Activated T-helper 1 cell treated with anti-CD3 and anti-CD28 coated beads, Interleukin-2, amount 50 U/mL, for 16 hours (primary cell): ENCODE measurements around the gene LRRFIP1.

Experiments
- DNase-seq, 2 donors: peaks; one replicate each; pipeline ENCODE4 v3.0.0-alpha.2; 2020; ENCODE audit warnings: low read depth in 1 of 2, low spot score in 1 of 2

Gene LRRFIP1

GRCh38 chr2:237616734-237617586 lies 10.4 kb upstream of the LRRFIP1 start:
- DNase-seq: no peak

DNA sequence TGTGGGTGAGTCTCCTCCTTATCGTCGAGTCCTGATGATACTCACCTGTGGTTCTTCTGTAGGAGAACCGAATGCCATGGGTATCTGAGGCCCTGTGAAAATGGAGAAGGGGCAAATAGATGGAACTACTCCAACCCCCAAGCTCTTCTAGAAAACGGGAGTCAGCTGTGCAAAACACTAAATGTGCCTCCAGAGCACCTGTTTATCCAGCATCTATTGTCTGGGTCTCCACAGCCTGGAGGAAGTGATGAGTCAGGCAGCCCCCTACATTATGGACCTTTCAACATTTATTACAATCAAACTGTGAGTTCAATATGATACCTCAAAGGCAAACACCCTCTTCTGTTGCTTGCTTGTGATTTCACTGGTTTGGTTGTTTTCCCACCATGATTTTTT lies 9.8 kb upstream of the LRRFIP1 start:
- DNase-seq: no peak

DNA sequence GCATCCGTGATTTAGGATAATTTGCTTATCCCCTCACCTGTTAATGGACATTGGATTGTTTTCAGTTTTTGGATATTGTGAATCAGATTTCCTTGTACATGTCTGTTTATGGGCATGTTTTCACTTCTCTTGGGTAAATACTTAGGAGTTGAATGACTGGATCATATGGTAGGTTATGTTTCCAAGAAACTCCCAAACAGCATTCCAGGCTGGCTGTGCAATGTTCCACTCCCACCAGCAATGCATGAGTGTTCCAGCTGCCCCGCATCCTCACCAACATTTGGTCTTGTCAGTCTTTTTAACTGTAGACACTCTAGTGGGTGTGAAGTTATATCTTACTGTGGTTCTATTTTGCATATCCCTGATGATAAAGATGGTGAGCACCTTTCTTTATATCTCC lies 8.9 kb upstream of the LRRFIP1 start:
- no peak for DNase-seq

- no peak for DNase-seq
Measured at GRCh38 chr2:237623428-237624403, 3.7 kb upstream of the LRRFIP1 start.

DNA sequence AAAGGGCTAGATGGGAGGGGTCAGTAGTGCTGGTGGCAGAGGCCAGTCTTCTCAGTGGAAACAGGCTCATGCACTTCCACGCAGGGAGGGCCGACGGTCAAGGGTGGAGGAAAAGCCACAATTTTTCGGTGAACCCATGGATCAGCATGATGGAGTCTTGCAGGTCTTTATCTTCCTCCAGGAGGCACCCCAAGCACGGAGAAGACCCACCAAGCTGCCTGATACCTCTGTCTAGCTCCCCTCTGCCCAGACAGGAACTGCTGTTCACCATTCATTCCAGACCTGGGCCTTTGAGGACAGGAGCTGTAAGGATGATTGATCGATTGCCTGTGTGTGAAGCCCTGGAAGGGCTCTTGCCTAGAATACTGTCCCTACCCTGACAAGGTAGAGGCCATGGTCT lies 2.8 kb upstream of the LRRFIP1 start:
- no peak for DNase-seq

DNA sequence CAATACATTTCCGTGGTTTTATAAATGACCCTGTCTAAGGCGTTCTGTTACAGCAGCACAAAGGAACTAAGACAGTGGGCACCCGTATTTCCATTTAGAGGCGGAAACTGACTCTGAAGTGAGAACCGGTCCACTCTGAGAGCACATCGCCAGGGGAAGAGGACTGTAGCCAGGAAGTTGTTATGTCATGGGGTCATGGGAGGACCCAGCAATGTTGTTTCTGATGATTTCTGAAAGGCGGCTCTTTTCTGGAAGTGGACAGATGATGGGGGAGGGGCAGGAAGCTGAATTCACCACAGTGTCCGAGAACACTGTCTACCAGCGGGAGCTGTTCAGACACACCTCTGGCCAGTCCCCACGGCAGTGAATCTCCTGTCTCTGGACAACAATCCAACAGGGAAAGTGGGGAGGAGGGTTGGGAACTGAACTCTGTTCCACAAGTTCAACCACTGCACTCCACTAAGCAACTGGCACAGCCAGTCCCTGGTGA lies 2.1 kb upstream of the LRRFIP1 start:
- DNase-seq: no peak

DNA sequence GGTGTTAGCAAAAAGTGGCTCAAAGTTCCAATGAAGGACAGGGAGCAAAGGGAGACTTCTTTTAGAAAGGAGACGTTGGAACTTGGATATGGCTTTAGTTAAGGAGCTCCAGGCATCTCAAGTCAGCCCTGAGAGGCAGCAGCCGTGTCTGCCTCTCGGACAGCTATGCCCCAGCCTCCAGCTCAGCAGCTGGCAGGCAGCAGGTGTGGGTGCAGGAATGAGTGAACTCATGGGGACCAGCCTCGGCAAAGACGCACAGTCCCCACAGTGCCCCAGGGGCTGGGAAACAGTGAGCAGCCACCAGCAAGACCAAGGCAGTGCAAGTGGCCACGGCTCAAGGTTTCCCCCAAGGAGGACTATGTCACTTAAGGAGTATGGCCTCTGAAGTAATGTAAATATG lies 1.6 kb upstream of the LRRFIP1 start:
- no peak for DNase-seq

DNA sequence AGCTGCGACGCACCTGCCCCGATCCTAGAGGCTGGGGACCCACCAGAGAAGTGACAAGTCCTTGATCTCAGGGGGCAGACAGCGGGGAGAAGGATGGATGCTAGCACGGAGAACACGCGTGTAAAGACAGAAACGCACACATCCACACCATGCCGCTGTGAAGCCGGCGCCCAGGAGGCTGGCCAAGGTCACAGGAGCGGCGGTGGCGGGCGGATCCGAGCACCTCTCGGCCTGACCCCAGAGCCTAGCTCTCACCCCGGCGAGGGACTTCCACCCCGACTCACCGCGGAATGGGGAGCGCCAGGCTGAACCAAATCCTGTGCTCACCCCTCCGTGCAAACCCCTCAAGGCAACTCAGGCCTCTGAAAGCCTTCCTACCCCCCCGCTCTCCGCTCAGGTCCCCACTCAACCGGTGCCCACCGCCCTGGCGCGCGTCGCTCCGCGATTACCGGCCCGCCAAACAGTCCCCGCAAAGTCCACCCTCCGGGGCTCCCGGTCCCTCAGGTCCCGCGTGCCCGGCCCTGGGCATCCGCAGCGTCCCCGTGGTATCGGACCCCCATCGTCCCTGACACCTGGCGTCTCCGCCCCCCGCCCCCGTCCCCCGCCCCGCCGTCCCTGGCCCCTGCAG lies 460 bp upstream of the LRRFIP1 start:
- DNase-seq: no peak

DNA sequence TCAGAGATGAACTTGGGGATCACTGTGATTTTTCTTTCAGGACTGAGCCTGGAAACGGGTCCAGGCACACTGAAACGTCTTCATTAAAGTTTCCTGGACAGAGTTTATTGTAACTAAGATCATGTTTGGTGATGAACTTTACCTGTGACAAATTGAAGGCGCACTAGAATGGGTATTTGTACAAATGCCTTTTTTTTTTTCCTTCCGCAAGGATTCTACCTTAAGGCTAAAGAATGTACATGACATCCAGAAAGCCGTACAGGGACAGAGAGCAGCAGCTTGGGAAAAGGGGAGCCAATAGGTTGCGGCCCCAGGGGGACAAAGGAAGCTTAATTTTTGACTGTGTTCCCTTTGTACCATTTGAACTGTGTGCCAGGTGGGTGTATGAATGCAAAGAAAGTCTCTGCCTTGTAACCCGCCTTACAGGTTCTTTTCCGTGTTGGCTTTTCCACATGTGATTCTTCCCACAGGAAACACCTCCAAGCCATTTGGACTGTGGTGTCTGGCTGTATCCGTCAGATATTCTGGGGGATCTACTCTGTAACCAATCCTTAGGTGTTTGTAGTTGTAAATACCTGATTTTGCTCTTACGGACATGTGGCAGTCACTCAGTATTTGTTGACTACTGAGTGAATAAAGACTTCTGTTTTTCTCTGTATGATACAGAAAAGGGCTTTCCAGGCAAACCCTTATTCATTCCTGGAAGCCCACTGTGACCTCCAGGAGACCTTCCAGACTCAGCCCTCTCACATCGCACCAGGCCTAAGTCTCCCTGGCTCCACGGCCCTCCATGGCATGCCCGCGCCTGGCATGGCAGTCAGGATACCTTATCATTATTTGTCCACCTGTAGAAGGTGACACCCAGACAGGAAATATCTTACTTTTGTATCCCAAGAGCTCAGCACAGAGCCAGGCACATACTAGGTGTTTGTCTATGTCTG lies 1.1 kb downstream of the LRRFIP1 start:
- no peak for DNase-seq

DNA sequence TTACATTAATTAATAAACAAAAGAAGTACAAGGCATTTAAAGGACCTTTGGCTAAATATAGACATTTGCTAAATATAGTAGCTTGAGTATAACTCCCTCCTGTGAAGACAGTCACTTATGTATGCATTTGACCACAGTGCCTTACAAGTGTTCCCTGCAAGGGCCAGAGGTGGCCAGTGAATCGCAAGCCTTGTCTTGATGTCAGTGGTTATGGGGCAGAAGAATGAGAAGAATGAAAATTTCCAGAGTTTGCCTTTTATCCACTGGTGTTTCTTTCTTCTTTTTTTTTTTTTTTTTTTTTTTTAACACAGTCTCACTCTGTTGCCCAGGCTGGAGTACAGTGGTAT lies 1.8 kb downstream of the LRRFIP1 start:
- no peak for DNase-seq

GRCh38 chr2:237629739-237630138 lies 2.4 kb downstream of the LRRFIP1 start:
- no peak for DNase-seq

- no peak for DNase-seq
Measured at GRCh38 chr2:237630216-237631000, 3.0 kb downstream of the LRRFIP1 start.

DNA sequence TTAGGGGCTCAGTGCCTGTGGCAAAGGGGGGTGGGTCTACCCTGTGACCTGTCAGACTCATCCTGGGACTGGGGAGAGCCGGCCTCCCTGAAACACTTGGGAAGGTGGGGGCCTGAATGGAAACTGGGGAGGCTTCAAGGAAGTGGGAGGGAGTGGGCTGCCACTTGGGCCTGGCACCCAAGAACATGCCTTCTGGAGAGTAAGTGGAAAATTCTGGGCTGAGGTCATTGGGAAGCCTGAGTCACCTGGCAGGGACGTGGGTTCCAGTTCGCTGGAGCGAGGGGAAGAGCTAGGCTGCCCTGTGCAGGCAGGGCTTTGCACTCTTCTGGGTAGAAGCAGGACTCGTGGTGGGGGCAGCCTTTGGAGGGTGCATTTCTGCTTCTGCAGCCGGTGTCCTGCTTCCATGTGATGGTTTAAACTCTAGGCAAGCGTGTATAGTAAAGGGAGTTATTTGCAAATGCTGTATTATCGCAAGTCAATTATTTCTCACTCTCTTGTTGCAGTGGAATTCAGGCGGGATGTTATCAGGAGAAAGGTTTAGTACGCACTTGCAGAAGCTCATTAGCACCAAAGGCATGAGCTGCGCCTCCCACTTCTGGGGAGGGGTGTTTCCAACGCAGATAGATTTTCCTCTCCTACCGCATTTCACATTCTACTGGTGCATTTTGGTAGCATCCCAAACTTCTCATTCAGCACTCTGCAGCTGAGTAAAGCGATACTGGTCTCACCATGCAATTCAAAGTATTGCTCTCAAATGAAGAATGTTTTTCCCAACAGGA lies 3.8 kb downstream of the LRRFIP1 start:
- DNase-seq: no peak

GRCh38 chr2:237631801-237632585 lies 4.6 kb downstream of the LRRFIP1 start:
- DNase-seq: no peak

DNA sequence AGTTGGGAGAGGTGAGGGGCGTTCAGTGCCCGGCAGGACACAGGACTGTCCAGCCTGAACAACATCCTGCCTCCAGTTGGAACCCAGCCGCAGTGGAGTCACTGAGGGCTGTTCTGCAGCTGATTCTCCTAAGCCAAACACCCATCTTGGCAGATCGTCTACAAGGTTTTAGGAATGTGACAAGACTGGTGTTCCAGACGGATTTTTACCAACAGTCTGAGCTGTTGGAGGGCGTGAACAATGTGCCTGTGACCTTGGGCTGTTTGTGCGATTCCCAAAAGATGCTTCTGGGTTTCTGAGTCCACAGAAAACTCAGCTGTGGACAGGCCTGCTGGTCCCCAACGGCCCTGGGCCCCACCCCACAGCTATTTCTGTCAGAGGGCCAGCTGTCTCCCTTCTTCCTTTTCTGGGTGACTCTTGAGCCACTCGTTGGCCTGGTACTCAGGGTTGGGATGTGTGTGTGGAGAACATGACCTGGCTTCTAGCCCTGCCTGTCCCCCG lies 5.7 kb downstream of the LRRFIP1 start:
- DNase-seq: no peak

DNA sequence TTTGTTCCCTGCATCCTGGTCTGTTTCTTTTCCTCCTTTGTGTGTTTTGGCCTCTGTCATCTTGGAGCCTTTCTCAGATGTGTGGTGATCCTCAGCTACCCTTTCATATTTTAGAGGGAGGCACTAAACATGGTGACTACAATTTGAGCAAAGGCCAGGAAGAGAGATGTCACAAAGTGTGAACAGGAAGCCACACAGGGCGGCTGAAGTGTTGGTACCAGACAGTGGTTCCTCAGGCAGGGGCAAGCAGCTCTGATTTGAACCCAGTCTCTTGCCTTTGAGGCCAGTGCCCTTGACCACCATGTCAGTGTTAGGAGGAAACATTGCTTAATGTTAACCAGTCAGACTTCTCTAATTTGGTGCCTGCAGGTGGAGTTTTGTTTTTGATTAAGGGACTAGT lies 9.2 kb downstream of the LRRFIP1 start:
- no peak for DNase-seq

GRCh38 chr2:237637429-237638135 lies 10.2 kb downstream of the LRRFIP1 start:
- DNase-seq: no peak
